Motor neuron (in vitro differentiated cells): Measurements from ENCODE around the gene NR2F2. TPM values are rescaled to one million over a fixed set of nuclear protein-coding genes. Genes with fewer than 3 reads are reported as not detected.
A peak's percentile ranks its signal among the peaks of the same experiment; 100 is the strongest.

Experiments used
- ATAC-seq, 8 experiments: fragments of 200-7000 bp; cut with Tn5 transposase; replicated peaks in 6 of 8; 2 replicates each; pipeline ENCODE4 v1.8.0; 2021; ENCODE audit warnings: mild to moderate bottlenecking in 8 of 8, moderate library complexity in 8 of 8
- H3K27ac ChIP-seq, 2 donors: fragments of 250-450 bp; sonication (Bioruptor Pico); 2 replicates each; pipeline ENCODE4 v1.9.0; 2021; ENCODE audit warnings: antibody characterized with exemption in 2 of 2, mild to moderate bottlenecking in 2 of 2, moderate library complexity in 1 of 2
- H3K4me1 ChIP-seq, 2 donors: fragments of 250-450 bp; sonication (Bioruptor Pico); replicated peaks in 1 of 2; 2 replicates each; pipeline ENCODE4 v1.6.1; 2021; ENCODE audit warnings: antibody characterized with exemption in 2 of 2, mild to moderate bottlenecking in 2 of 2, moderate library complexity in 1 of 2
- H3K4me3 ChIP-seq, 5 donors: fragments of 250-450 bp; sonication (Bioruptor Pico); 2 replicates each; pipeline ENCODE4 v1.9.0; 2021; ENCODE audit warnings: antibody characterized with exemption in 5 of 5, mild to moderate bottlenecking in 5 of 5, moderate library complexity in 4 of 5
- WGBS, 10 experiments: fragments of 450-650 bp; shearing (Covaris generic); methylation state at CpG; one replicate each; pipeline ENCODE4 v1.0.0; 2022; 5-methylcytosine and 5-hydroxymethylcytosine counted together
- in situ Hi-C, 9 experiments: fragments of 400-800 bp; cut with MboI; loops; one replicate each; pipeline ENCODE4 v1.15.0; 2021; ENCODE audit warnings: low sequenced_read_pairs in 9 of 9, low pct_unique_long_range_greater_than_20kb in 2 of 9; ENCODE audit not compliant: unreplicated experiment in 9 of 9
- total RNA-seq, 8 experiments: library from RNA; unstranded; fragments of 300-600 nt; gene quantifications; 2 replicates each; pipeline versions ENCODE4 v1.2.3 to v1.2.4, GENCODE V29; 2022

The NR2F2 gene
- total RNA-seq, 8 experiments from 2014 or later: 7.5 to 28.9 (median 17.4) TPM

DNA sequence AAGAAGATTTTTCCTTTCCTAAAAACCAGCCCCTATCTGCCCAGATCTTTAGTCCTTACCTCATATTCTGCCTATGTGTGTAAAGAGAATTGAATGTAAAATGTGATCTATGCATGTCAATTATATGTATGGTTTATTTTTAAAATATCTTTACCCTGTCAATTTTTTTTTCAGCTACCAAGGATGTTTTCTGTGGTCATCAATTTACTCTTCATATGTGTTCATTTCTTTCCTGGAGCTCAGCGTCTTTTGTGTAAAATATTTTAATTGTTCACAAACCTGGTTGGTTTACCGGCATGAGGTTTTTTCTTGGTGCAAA is 1.7 kb upstream of the NR2F2 start:
- H3K4me1 ChIP-seq: peaks cover 33 to 38% of the 10 kb centered on the region in 2 donors
- H3K27ac ChIP-seq: no peak overlapping the region
- H3K4me3 ChIP-seq: peak overlapping the region in 3 of 5 donors; percentile 46 to 92 (median 48)
- no peak for ATAC-seq
- in situ Hi-C loops: loop anchor here in 7 of 9 experiments (25.0 kb wide), 4 partner anchors 1067 to 1667 kb away; no protein-coding TSS in a partner anchor
- WGBS, 10 experiments: 14 to 100% (median 71%) methylated on average over 2 of the region's 2 CpGs; no CpG with 5 or more reads in 2 of the 10 experiments

DNA sequence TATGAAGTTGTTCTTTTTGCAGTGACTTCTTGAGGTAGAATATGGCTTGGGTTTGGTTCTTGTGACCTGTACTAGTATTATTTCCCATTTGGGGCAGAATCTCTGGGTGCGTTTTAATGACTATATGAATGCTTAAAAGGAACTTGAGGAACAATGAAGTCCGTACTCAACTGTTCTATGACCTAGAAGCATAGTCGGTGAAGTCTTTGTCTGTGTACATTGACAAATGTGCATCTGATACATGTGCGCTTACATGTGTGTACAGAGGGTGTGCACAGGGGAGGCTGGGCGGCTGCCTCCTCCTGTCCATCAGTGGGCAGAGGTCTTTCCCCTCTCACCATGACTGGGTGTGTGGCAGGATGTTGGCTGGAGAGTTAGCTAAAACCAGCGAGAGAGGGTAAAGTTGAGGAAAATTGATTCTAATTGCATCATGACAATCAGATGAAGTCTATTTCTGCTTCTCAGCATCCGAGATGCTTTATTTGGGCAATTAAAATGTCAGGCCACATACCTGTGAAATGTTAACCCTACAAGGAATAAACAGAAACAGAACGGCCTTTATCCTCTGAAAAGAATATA is 1.0 kb upstream of the NR2F2 start:
- H3K4me3 ChIP-seq: peak overlapping the region; percentile 46 to 92 (median 66)
- in situ Hi-C loops: loop anchor here in 7 of 9 experiments (25.0 kb wide), 4 partner anchors 1067 to 1667 kb away; no protein-coding TSS in a partner anchor
- 0 to 69% (median 20%) methylated on average over 1 to 6 of the region's 8 CpGs; no CpG with 5 or more reads in 1 of the 10 experiments for WGBS, 10 experiments

DNA sequence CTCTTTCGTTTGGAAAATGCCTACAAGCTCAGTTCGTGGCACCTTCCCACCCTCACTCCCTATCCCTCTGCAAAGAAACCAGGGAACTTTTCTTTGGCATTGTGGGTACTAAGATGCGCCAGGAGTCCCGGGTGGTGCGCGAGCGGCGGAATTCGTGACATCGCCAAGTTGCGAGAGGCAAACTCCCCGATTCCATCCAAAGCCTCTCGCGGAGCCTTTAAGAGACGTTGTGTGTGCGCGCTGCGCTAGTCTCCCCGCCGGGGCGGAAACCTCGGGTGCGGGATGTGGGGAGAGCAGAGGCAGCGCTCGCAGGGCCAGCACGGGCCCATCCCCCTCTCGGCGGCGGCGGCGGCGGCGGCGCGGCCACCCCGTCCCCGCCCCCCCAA is 443 bp upstream of the NR2F2 start:
- Histone ChIP-seq H3K27ac (peak overlapping the region; percentile 78 to 85), H3K4me1 (peaks cover 22 to 26% of the 10 kb centered on the region in 2 donors), H3K4me3 (peak overlapping the region; percentile 46 to 92 (median 66))
- in situ Hi-C loops: loop anchor here in 7 of 9 experiments (25.0 kb wide), 4 partner anchors 1068 to 1668 kb away; no protein-coding TSS in a partner anchor
- WGBS, 10 experiments: 0 to 2% (median 0%) methylated on average over 1 to 14 of the region's 37 CpGs; no CpG with 5 or more reads in 4 of the 10 experiments
- ATAC-seq: peak; percentile 21 to 66 (median 57)

More for the DNA sequence above, 1.0 kb upstream of the NR2F2 start:
- Histone ChIP-seq H3K4me1 (peaks cover 27 to 32% of the 10 kb centered on the region in 2 donors), H3K27ac (peak overlapping the region; percentile 78 to 85)
- no peak for ATAC-seq

DNA sequence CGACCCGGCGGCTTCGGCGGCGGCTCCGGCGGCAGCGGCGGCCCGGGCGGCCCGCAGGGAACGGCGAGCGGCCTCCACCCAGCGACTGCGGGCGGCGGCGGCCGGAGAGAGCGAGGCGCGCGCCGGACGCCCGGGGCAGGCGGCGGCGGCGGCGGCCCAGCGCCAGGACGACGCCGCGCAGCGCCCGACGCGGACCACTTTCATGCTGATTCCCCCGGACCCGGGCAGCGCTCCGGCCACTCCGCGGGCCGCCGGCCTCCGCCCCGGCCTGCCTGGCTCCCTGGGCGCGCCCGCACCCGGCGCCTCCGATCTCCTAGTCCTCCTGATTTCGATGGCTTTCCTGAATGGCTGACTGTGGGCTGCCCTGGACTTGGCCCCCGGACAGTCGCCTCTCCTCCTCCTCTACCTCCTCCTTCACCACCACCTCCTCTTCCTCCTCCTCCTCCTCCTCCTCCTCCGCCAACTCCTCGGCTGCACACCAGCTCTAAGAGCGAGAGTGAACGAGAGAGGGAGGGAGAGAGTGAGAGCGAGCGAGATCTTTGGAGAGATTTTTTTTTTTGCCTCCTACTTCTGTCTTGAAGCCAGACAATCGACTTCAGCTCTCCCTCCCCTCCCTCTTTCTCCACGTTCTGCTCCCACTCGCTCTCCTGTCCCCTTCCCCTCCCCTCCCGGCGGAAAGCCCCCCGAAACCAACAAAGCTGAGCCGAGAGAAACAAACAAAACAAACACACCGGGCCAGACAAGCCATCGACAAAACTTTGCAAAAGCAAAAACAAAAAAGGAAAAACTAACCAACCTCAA is 844 bp downstream of the NR2F2 start:
- WGBS, 10 experiments: 0% methylated on average over 1 to 20 of the region's 77 CpGs; no CpG with 5 or more reads in 7 of the 10 experiments
- peak overlapping the region; percentile 46 to 92 (median 66) for H3K4me3 ChIP-seq
- ATAC-seq: peak in 2 of 8 experiments; percentile 6 to 7
- peak overlapping the region; percentile 83 to 91 for H3K27ac ChIP-seq
- in situ Hi-C loops: loop anchor here in 7 of 9 experiments (25.0 kb wide), 4 partner anchors 1069 to 1669 kb away; no protein-coding TSS in a partner anchor
- H3K4me1 ChIP-seq: peaks cover 19 to 24% of the 10 kb centered on the region in 2 donors

DNA sequence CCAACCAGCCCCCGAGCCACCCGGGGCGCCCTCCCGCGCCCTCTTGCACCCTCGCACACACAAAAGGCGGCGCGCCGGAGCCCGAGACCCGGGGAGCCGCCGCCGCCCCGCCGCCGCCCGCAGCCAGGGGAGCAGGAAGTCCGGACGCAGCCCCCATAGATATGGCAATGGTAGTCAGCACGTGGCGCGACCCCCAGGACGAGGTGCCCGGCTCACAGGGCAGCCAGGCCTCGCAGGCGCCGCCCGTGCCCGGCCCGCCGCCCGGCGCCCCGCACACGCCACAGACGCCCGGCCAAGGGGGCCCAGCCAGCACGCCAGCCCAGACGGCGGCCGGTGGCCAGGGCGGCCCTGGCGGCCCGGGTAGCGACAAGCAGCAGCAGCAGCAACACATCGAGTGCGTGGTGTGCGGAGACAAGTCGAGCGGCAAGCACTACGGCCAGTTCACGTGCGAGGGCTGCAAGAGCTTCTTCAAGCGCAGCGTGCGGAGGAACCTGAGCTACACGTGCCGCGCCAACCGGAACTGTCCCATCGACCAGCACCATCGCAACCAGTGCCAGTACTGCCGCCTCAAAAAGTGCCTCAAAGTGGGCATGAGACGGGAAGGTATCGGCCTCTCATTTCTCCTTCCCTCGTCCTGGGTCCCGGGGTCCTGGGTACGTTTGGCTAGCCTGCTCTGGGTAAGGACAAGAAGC is 1.6 kb downstream of the NR2F2 start:
- H3K4me3 ChIP-seq: peak overlapping the region; percentile 46 to 92 (median 66)
- ATAC-seq: peak in 2 of 8 experiments; percentile 1 to 3
- H3K4me1 ChIP-seq: peaks cover 19 to 24% of the 10 kb centered on the region in 2 donors
- peak overlapping the region; percentile 83 to 91 for H3K27ac ChIP-seq
- in situ Hi-C loops: loop anchor here in 7 of 9 experiments (25.0 kb wide), 4 partner anchors 1070 to 1670 kb away; no protein-coding TSS in a partner anchor
- 0 to 5% (median 0%) methylated on average over 5 to 9 of the region's 70 CpGs; no CpG with 5 or more reads in 6 of the 10 experiments for WGBS, 10 experiments

DNA sequence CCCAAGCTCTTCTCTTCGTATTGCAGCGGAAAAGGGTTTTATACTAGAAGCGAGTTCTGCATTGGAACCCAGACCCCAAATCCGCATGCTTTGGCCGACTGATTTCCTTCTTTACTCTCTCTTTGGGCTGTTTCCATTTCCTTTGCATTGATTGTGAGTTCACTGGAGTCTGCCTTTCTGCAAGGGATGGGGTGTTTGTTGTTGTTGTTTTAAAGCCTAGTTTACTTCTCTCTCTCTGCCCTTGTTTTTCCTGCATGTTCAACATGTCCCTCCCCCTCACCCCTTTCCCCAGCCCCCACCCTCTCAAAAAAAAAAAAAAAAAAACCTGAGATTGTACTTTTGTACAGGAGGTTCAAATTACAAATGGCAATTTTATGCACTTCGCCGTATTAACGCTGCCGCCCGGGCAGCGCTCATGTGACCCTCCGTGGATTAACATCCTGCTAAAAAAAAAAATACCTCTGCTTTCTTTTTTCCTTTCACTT is 2.2 kb downstream of the NR2F2 start:
- 0% methylated on average over 2 to 6 of the region's 12 CpGs; no CpG with 5 or more reads in 5 of the 10 experiments for WGBS, 10 experiments
- in situ Hi-C loops: loop anchor here in 7 of 9 experiments (25.0 kb wide), 4 partner anchors 1070 to 1670 kb away; no protein-coding TSS in a partner anchor
- H3K4me3 ChIP-seq: peak overlapping the region; percentile 46 to 92 (median 66)
- peak overlapping the region; percentile 83 to 91 for H3K27ac ChIP-seq
- ATAC-seq: peak in 3 of 8 experiments; percentile 0 to 4 (median 2)
- H3K4me1 ChIP-seq: peaks cover 16 to 20% of the 10 kb centered on the region in 2 donors

DNA sequence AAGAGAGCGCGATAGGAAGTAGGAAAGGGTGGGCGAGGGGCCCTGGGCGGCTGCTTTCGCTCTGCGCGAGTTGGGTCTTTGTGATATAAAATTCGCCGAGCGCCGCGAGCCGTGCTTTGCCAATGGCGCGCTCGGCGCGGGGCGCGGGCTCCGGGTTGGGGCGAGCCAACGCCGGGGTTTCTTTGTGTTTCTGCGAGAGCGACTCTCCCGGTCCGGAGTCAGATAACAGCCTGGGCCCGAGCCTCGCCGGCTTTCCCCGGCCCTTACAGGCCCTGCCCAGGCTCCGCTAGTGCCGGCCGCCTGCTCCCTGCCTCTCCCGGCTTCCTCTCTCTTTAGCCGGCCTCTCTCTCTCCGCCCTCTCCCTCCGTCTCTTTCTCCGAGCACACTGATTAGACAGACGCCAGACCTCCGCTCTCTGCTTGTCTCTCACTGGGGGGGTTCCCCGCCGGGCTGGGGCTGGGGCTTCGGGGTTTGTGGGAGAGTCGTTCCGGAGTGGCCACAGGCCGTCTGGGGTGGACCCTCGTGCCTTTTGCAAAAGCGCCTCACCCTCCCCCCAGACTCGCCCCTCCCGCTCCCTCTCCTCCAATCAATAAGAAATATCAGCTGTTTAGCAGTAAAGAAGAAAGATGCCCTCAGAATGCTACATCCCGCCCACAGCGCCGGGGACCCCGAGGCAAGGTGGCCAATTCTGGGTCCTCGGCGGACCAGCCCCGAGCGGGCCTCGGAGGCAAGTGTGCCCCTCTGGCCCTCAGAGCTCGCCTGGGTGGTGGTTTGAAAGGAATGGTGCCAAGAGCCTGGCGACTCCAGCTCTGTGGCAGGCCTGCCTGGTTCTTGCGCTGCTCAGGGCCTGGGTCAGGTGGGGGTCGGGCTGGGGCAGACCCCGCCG is 2.9 kb downstream of the NR2F2 start:
- 0 to 3% (median 0%) methylated on average over 2 to 21 of the region's 67 CpGs; no CpG with 5 or more reads in 3 of the 10 experiments for WGBS, 10 experiments
- peak overlapping the region; percentile 83 for H3K27ac ChIP-seq
- H3K4me1 ChIP-seq: peaks cover 9 to 17% of the 10 kb centered on the region in 2 donors
- peak overlapping the region; percentile 46 to 92 (median 66) for H3K4me3 ChIP-seq
- ATAC-seq: peak in 4 of 8 experiments; percentile 3 to 21 (median 8)
- in situ Hi-C loops: loop anchor here in 7 of 9 experiments (25.0 kb wide), 4 partner anchors 1071 to 1671 kb away; no protein-coding TSS in a partner anchor

DNA sequence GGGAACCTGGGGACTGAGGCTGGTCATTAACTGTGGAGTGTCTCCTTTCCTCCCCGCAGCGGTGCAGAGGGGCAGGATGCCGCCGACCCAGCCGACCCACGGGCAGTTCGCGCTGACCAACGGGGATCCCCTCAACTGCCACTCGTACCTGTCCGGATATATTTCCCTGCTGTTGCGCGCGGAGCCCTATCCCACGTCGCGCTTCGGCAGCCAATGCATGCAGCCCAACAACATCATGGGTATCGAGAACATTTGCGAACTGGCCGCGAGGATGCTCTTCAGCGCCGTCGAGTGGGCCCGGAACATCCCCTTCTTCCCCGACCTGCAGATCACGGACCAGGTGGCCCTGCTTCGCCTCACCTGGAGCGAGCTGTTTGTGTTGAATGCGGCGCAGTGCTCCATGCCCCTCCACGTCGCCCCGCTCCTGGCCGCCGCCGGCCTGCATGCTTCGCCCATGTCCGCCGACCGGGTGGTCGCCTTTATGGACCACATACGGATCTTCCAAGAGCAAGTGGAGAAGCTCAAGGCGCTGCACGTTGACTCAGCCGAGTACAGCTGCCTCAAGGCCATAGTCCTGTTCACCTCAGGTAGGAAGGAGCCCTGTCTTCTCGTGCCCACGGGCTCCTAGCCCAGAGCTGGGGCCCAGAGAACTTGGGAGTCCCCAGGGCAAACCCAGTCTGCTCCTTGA is 3.7 kb downstream of the NR2F2 start:
- WGBS, 10 experiments: 0 to 50% (median 14%) methylated on average over 1 to 20 of the region's 49 CpGs; no CpG with 5 or more reads in 5 of the 10 experiments
- H3K27ac ChIP-seq: peak overlapping the region; percentile 83
- peak overlapping the region; percentile 46 to 92 (median 66) for H3K4me3 ChIP-seq
- H3K4me1 ChIP-seq: peaks cover 6 to 14% of the 10 kb centered on the region in 2 donors
- ATAC-seq: no peak
- in situ Hi-C loops: loop anchor here in 7 of 9 experiments (25.0 kb wide), 4 partner anchors 1072 to 1672 kb away; no protein-coding TSS in a partner anchor

DNA sequence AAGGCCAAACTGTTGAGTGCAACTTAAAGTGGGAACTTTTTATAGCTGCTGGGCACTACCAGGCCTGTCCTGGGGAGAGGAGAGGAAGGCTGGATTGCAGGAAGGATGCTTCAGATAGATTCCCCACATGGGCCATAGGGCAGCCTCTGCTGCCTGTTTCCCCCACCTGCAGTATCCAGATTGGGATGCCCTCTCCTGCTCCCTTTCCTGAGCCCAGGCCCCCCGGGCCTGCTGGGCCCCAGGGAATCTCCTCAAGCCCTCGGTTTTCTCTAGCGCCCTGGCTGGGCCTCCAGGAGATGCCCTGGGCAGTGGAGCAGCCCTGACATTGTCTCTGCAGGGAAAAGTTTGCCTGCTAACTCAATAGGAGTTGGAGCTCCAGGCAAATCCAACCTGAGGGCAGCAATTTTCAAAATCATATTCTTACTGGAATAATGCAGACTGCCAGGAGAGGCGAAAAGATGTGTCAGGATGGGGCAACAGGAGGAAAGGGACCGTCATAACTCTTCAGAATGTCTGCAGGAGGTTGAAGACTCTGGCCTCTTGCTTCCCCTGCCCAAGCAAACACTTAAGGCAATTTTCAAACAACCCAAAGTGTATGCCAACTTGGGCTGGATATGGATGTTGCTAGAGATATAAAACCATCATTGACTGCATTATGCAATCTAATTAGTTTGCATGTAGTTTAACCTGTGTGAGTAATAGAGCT is 4.4 kb downstream of the NR2F2 start:
- H3K4me3 ChIP-seq: peak overlapping the region; percentile 46 to 92 (median 66)
- ATAC-seq: no peak
- H3K4me1 ChIP-seq: peaks cover 0 to 14% of the 10 kb centered on the region in 2 donors
- H3K27ac ChIP-seq: peak overlapping the region; percentile 83
- WGBS, 10 experiments: 0 to 20% (median 9%) methylated on average over 1 to 2 of the region's 5 CpGs; no CpG with 5 or more reads in 4 of the 10 experiments
- in situ Hi-C loops: loop anchor here in 7 of 9 experiments (25.0 kb wide), 4 partner anchors 1073 to 1673 kb away; no protein-coding TSS in a partner anchor

DNA sequence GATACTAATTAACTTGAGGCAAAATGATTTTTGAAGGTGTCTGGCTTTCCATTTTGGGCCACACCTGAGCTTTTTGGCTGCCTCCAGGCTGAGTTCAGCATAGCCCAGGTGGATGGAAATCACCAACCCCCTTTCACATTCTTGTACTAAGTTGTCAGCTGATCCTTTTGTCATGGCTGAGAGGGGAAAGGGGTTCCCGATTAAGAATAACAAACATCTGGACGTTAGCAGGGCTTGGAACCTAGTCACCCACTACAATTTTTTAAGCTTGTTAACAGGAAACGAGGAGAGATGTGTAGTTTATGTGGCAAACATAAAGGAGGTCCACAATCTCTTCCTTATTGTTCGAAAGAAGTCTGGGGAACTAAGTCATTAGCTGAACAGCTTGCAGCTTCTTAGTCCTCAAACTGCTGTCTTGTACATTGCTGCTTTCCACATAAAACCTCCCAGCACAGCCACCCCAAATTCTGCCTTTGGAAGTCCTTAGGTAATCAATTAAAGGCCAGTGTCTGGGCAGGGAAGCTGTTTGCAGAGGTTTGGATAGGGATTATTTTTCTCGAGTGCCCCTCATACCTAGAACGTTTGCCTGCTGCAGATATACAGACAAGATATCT is 5.0 kb downstream of the NR2F2 start:
- WGBS, 10 experiments: 0 to 9% (median 0%) methylated on average over 1 to 6 of the region's 6 CpGs; no CpG with 5 or more reads in 3 of the 10 experiments
- no peak for ATAC-seq
- peak overlapping the region; percentile 83 for H3K27ac ChIP-seq
- in situ Hi-C loops: loop anchor here in 7 of 9 experiments (25.0 kb wide), 4 partner anchors 1073 to 1673 kb away; no protein-coding TSS in a partner anchor
- H3K4me1 ChIP-seq: peaks cover 0 to 14% of the 10 kb centered on the region in 2 donors
- H3K4me3 ChIP-seq: peak overlapping the region; percentile 46 to 92 (median 66)
